ENCODE measurements around the gene RFC1.

DNA sequence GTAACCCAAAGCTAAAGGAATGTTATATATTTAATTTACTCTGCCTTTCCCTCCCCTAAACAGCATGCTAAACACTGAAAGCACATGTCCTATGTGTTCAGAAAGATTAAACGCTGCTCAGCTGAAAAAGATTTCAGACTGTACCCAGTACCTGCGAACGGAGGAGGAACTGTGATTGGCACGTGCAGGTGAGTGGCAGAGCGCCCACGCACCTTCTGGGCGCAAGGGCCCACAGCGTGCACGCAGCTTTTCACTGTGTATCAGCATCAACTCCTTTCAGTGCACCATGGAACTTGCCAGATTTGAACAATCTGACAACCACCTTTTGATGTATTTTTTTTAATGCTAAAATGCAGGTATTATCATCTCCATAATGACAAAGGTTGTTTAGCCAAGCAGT lies 87.7 kb downstream of the RFC1 start:
- TF ChIP-seq, protein P1, sequence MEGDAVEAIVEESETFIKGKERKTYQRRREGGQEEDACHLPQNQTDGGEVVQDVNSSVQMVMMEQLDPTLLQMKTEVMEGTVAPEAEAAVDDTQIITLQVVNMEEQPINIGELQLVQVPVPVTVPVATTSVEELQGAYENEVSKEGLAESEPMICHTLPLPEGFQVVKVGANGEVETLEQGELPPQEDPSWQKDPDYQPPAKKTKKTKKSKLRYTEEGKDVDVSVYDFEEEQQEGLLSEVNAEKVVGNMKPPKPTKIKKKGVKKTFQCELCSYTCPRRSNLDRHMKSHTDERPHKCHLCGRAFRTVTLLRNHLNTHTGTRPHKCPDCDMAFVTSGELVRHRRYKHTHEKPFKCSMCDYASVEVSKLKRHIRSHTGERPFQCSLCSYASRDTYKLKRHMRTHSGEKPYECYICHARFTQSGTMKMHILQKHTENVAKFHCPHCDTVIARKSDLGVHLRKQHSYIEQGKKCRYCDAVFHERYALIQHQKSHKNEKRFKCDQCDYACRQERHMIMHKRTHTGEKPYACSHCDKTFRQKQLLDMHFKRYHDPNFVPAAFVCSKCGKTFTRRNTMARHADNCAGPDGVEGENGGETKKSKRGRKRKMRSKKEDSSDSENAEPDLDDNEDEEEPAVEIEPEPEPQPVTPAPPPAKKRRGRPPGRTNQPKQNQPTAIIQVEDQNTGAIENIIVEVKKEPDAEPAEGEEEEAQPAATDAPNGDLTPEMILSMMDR (IDR thresholded peaks at IDR 0.05): no peak
- TF ChIP-seq POLR2A (IDR thresholded peaks at IDR 0.05) (no peak), POLR2AphosphoS5 (IDR thresholded peaks at IDR 0.05; ENCODE audit: insufficient read depth in 1 of 2, low read depth in 1 of 2) (no peak)
